ENCODE results near the gene RGS6.
"Not testable (repeated sequence)": the region's sequence is repeated elsewhere in the genome, so short reads cannot be mapped to it uniquely, and the experiment has no call there.

RGS6 gene

GRCh38 chr14:71932229-71932981, at the start of gene RGS6:
TSS of gene RGS6 (plus strand) at chr14:71932429.
- Histone ChIP-seq H3K9ac (ENCODE audit: low read depth in 1 of 2, low read length in 2 of 2) (no peak within 1 kb of the TSS), H3K4me1 (ENCODE audit: control insufficient read depth in 1 of 2, insufficient read depth in 2 of 2, low read length in 2 of 2) (no peaks in the 10 kb centered on the region), H3K4me3 (ENCODE audit: low read depth in 1 of 2, low read length in 2 of 2) (peak within 1 kb of the TSS; percentile 32 to 47), H3K9me3 (ENCODE audit: control insufficient read depth in 1 of 2, low read length in 2 of 2) (no peaks in the 10 kb centered on the region), H3K27ac (ENCODE audit: low read depth, low read length) (no peak within 1 kb of the TSS), H3K27me3 (ENCODE audit: control insufficient read depth in 1 of 2, insufficient read depth in 2 of 2, low read length in 2 of 2) (peaks cover 20 to 34% of the 10 kb centered on the region in 2 donors), H3K36me3 (ENCODE audit: control insufficient read depth in 1 of 2, insufficient read depth in 2 of 2, low read length in 2 of 2) (no peaks in the 10 kb centered on the region)

DNA sequence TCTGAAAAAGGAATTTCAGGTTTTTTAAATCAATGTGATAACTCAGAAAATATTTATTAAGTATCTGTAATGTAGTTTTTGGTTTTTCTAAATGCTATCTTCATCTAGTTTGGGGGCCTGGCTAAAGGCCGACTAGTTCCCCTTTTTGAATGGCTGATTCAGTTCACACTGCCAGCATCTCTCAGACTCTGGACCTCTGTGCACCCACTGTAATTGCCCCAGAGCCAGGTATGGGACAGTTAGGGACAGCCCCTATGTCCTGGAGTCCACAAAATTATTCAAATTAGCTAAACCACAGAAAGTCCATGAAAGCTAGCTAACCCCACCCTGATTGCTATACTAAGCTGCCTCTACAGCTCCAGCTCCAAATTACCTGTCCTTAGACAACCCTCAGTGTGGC, 49.1 kb upstream of the RGS6 start:
- Histone ChIP-seq H3K36me3 (ENCODE audit: control insufficient read depth in 1 of 2, insufficient read depth in 2 of 2, low read length in 2 of 2) (no peaks in the 10 kb centered on the region), H3K9me3 (ENCODE audit: control insufficient read depth in 1 of 2, low read length in 2 of 2) (no peaks in the 10 kb centered on the region), H3K9ac (ENCODE audit: low read depth in 1 of 2, low read length in 2 of 2) (no peak overlapping the region), H3K4me1 (ENCODE audit: control insufficient read depth in 1 of 2, insufficient read depth in 2 of 2, low read length in 2 of 2) (no peaks in the 10 kb centered on the region), H3K27me3 (ENCODE audit: control insufficient read depth in 1 of 2, insufficient read depth in 2 of 2, low read length in 2 of 2) (no peaks in the 10 kb centered on the region), H3K27ac (ENCODE audit: low read depth, low read length) (no peak overlapping the region), H3K4me3 (ENCODE audit: low read depth in 1 of 2, low read length in 2 of 2) (no peak overlapping the region)

- Histone ChIP-seq H3K36me3 (ENCODE audit: control insufficient read depth in 1 of 2, insufficient read depth in 2 of 2, low read length in 2 of 2) (no peaks in the 10 kb centered on the region), H3K4me1 (ENCODE audit: control insufficient read depth in 1 of 2, insufficient read depth in 2 of 2, low read length in 2 of 2) (no peaks in the 10 kb centered on the region), H3K4me3 (ENCODE audit: low read depth in 1 of 2, low read length in 2 of 2) (no peak overlapping the region), H3K9me3 (ENCODE audit: control insufficient read depth in 1 of 2, low read length in 2 of 2) (no peaks in the 10 kb centered on the region), H3K9ac (ENCODE audit: low read depth in 1 of 2, low read length in 2 of 2) (no peak overlapping the region), H3K27me3 (ENCODE audit: control insufficient read depth in 1 of 2, insufficient read depth in 2 of 2, low read length in 2 of 2) (no peaks in the 10 kb centered on the region), H3K27ac (ENCODE audit: low read depth, low read length) (no peak overlapping the region)
Observed at GRCh38 chr14:71885301-71885700, 46.9 kb upstream of the RGS6 start.

- H3K27me3 ChIP-seq (ENCODE audit: control insufficient read depth in 1 of 2, insufficient read depth in 2 of 2, low read length in 2 of 2); H3K4me1 ChIP-seq (ENCODE audit: control insufficient read depth in 1 of 2, insufficient read depth in 2 of 2, low read length in 2 of 2); H3K9ac ChIP-seq (ENCODE audit: low read depth in 1 of 2, low read length in 2 of 2); H3K4me3 ChIP-seq (ENCODE audit: low read depth in 1 of 2, low read length in 2 of 2); H3K27ac ChIP-seq (ENCODE audit: low read depth, low read length); H3K9me3 ChIP-seq (ENCODE audit: control insufficient read depth in 1 of 2, low read length in 2 of 2); H3K36me3 ChIP-seq (ENCODE audit: control insufficient read depth in 1 of 2, insufficient read depth in 2 of 2, low read length in 2 of 2): not testable (repeated sequence)
Observed at GRCh38 chr14:71887802-71888201, 44.4 kb upstream of the RGS6 start.

- no peak overlapping the region for H3K9ac ChIP-seq (ENCODE audit: low read depth in 1 of 2, low read length in 2 of 2)
- no peak overlapping the region for H3K4me3 ChIP-seq (ENCODE audit: low read depth in 1 of 2, low read length in 2 of 2)
- H3K9me3 ChIP-seq (ENCODE audit: control insufficient read depth in 1 of 2, low read length in 2 of 2), result no peaks in the 10 kb centered on the region
- no peaks in the 10 kb centered on the region for H3K36me3 ChIP-seq (ENCODE audit: control insufficient read depth in 1 of 2, insufficient read depth in 2 of 2, low read length in 2 of 2)
- no peaks in the 10 kb centered on the region for H3K27me3 ChIP-seq (ENCODE audit: control insufficient read depth in 1 of 2, insufficient read depth in 2 of 2, low read length in 2 of 2)
- no peak overlapping the region for H3K27ac ChIP-seq (ENCODE audit: low read depth, low read length)
- H3K4me1 ChIP-seq (ENCODE audit: control insufficient read depth in 1 of 2, insufficient read depth in 2 of 2, low read length in 2 of 2), result no peaks in the 10 kb centered on the region
Observed at GRCh38 chr14:71890541-71890940, 41.7 kb upstream of the RGS6 start.

DNA sequence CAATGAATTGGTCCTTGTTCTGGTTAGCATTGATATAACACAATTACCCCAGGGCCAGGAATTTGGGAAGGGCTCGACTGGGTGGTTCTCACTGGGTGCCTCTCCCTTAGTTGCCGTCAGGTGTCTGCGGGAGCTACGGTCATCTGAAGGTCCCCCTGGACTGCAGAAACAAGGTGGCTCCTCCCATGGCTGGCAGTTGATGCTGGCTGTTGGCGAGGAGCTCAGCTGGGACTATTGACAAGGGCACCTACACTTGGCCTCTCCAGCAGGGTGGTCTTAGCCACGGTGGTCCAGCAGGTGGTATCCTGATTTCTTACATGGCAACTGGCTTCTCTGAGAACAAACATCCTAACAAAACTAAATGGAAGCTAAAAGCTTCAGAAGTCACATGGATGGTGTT, 41.0 kb upstream of the RGS6 start:
- H3K9me3 ChIP-seq (ENCODE audit: control insufficient read depth in 1 of 2, low read length in 2 of 2), result no peaks in the 10 kb centered on the region
- no peaks in the 10 kb centered on the region for H3K4me1 ChIP-seq (ENCODE audit: control insufficient read depth in 1 of 2, insufficient read depth in 2 of 2, low read length in 2 of 2)
- no peak overlapping the region for H3K4me3 ChIP-seq (ENCODE audit: low read depth in 1 of 2, low read length in 2 of 2)
- H3K36me3 ChIP-seq (ENCODE audit: control insufficient read depth in 1 of 2, insufficient read depth in 2 of 2, low read length in 2 of 2), result no peaks in the 10 kb centered on the region
- no peak overlapping the region for H3K27ac ChIP-seq (ENCODE audit: low read depth, low read length)
- H3K9ac ChIP-seq (ENCODE audit: low read depth in 1 of 2, low read length in 2 of 2), result no peak overlapping the region
- no peaks in the 10 kb centered on the region for H3K27me3 ChIP-seq (ENCODE audit: control insufficient read depth in 1 of 2, insufficient read depth in 2 of 2, low read length in 2 of 2)

DNA sequence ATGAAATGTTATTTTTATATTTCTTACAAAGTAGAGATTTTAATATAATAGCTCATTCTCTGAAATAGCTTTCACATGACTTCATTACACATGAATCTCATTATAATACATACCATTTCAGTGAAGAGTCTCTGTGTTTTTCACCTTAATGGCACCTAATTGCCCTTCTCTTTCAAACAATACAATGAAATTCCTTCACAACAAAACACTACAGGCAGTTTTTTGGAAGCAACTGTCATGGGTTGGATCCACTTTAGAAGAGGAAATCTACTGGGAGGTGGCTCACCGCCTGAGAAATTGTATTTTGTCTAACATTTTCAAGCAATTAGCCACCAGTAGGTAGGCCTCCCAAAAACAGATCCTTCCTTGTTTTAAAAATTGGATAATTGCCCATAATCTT, 40.3 kb upstream of the RGS6 start:
- Histone ChIP-seq H3K36me3 (ENCODE audit: control insufficient read depth in 1 of 2, insufficient read depth in 2 of 2, low read length in 2 of 2) (no peaks in the 10 kb centered on the region), H3K9me3 (ENCODE audit: control insufficient read depth in 1 of 2, low read length in 2 of 2) (no peaks in the 10 kb centered on the region), H3K4me1 (ENCODE audit: control insufficient read depth in 1 of 2, insufficient read depth in 2 of 2, low read length in 2 of 2) (no peaks in the 10 kb centered on the region), H3K27ac (ENCODE audit: low read depth, low read length) (no peak overlapping the region), H3K4me3 (ENCODE audit: low read depth in 1 of 2, low read length in 2 of 2) (no peak overlapping the region), H3K27me3 (ENCODE audit: control insufficient read depth in 1 of 2, insufficient read depth in 2 of 2, low read length in 2 of 2) (no peaks in the 10 kb centered on the region), H3K9ac (ENCODE audit: low read depth in 1 of 2, low read length in 2 of 2) (no peak overlapping the region)

DNA sequence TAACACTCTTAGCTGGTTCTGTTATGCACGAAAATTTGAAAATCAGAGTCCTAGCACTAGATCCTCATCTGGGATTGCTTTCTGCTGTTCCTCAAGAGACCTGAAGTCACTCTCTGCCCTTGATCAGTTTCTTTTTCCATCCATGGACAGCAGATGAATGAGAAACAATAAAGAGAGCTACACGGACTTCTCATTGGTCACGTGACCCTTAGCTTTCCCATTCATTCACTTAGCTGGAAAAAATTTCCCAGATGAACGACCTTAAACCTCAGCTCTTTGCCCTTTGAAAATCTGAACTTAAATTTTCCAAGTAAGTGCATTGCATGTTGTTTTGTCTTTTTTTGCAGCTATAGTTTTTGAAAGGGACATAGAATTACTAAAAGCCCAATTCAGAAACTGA, 27.2 kb upstream of the RGS6 start:
- Histone ChIP-seq H3K27ac (ENCODE audit: low read depth, low read length) (no peak overlapping the region), H3K9me3 (ENCODE audit: control insufficient read depth in 1 of 2, low read length in 2 of 2) (no peaks in the 10 kb centered on the region), H3K36me3 (ENCODE audit: control insufficient read depth in 1 of 2, insufficient read depth in 2 of 2, low read length in 2 of 2) (no peaks in the 10 kb centered on the region), H3K27me3 (ENCODE audit: control insufficient read depth in 1 of 2, insufficient read depth in 2 of 2, low read length in 2 of 2) (peaks cover 0 to 3% of the 10 kb centered on the region in 2 donors), H3K9ac (ENCODE audit: low read depth in 1 of 2, low read length in 2 of 2) (no peak overlapping the region), H3K4me3 (ENCODE audit: low read depth in 1 of 2, low read length in 2 of 2) (no peak overlapping the region), H3K4me1 (ENCODE audit: control insufficient read depth in 1 of 2, insufficient read depth in 2 of 2, low read length in 2 of 2) (no peaks in the 10 kb centered on the region)

- Histone ChIP-seq H3K27me3 (ENCODE audit: control insufficient read depth in 1 of 2, insufficient read depth in 2 of 2, low read length in 2 of 2) (peaks cover 0 to 3% of the 10 kb centered on the region in 2 donors), H3K36me3 (ENCODE audit: control insufficient read depth in 1 of 2, insufficient read depth in 2 of 2, low read length in 2 of 2) (no peaks in the 10 kb centered on the region), H3K4me3 (ENCODE audit: low read depth in 1 of 2, low read length in 2 of 2) (no peak overlapping the region), H3K4me1 (ENCODE audit: control insufficient read depth in 1 of 2, insufficient read depth in 2 of 2, low read length in 2 of 2) (no peaks in the 10 kb centered on the region), H3K9me3 (ENCODE audit: control insufficient read depth in 1 of 2, low read length in 2 of 2) (no peaks in the 10 kb centered on the region), H3K9ac (ENCODE audit: low read depth in 1 of 2, low read length in 2 of 2) (no peak overlapping the region), H3K27ac (ENCODE audit: low read depth, low read length) (no peak overlapping the region)
Observed at GRCh38 chr14:71905860-71906259, 26.4 kb upstream of the RGS6 start.

DNA sequence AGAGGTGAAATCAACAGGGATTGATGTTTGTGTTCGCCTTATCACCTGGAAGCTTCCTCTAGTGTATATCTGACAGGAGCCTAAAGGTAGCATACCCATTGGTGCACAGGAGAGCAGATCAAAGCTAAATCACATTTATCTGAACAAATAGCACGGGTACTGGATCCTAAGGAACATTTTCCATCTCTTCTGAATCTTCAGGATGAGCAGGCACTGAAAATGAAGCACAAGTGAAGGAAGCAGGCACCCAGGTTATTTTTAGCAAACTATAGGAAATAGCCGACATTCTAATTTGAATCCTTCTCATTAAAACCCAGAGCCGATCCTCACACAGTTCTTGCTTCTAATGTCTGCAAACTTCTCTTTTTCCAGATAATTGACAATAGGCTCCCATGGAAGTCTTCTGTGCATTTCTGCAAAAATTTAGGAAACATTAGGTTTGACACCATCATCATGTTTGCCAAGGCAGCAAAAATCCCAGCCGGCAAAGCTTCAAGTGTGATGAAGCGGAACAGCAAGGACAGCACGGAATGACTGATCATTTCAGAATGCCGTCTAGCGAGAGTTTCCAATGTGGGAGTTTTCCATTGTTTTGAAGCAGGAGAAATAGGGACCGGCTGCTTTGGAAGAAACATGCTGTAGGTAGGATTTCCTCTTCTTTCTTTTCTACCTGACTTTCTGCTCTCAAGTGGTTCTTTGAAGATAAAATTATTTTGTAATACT, 24.3 kb upstream of the RGS6 start:
- Histone ChIP-seq H3K4me3 (ENCODE audit: low read depth in 1 of 2, low read length in 2 of 2) (no peak overlapping the region), H3K27me3 (ENCODE audit: control insufficient read depth in 1 of 2, insufficient read depth in 2 of 2, low read length in 2 of 2) (peaks cover 0 to 3% of the 10 kb centered on the region in 2 donors), H3K9ac (ENCODE audit: low read depth in 1 of 2, low read length in 2 of 2) (no peak overlapping the region), H3K36me3 (ENCODE audit: control insufficient read depth in 1 of 2, insufficient read depth in 2 of 2, low read length in 2 of 2) (no peaks in the 10 kb centered on the region), H3K9me3 (ENCODE audit: control insufficient read depth in 1 of 2, low read length in 2 of 2) (no peaks in the 10 kb centered on the region), H3K27ac (ENCODE audit: low read depth, low read length) (no peak overlapping the region), H3K4me1 (ENCODE audit: control insufficient read depth in 1 of 2, insufficient read depth in 2 of 2, low read length in 2 of 2) (no peaks in the 10 kb centered on the region)

Measured in duodenal mucosa (tissue), 2 donors.